Activated CD4-positive, alpha-beta T cell treated with anti-CD3 and anti-CD28 coated beads for 4 hours (primary cell): ENCODE data around the gene TUSC7.

ENCODE experiments used
- DNase-seq, 2 donors: peaks; one replicate each; pipeline ENCODE4 v3.0.0-alpha.2; 2020

Gene TUSC7

DNA sequence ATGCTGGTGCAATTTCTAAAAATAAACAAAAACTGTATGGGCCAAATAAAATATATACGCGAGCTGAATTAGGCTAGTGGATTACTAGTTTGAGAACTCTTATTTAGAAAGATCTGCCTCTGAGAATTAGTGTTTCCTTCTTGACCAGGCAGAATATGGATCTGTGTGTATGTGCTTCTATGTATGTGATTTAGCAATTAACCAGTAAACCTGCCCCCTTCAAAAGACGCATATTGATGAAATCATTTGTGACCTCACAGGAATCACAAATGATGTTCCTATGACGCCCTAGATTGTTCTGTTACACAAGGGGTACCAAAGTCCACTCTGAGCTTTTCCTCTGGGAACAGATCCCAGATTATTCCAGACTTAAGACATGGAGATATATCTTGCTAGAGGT lies at the start of gene TUSC7:
TSS of gene TUSC7 (plus strand) at position 301 of the 400 bp plus-strand sequence.
- DNase-seq: no peak

DNA sequence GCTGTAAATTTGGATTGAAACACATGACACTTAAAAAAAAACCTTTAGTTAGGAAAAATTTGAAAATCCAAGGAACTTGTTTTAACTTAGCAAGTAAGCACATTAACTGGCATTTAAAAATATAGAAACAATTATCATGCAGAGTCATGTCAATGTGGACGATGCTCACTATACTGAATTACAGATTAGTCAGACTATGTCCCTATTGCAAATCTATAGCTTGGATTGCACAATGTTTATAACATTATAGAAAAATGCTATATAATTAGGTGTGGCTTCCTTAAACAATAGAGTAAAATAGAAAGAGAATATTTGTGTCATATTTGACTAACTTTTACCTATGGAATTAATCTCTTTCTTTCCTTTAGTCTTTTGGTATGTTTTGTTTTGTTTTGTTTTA lies 48.4 kb upstream of the TUSC7 start:
- no peak for DNase-seq

DNA sequence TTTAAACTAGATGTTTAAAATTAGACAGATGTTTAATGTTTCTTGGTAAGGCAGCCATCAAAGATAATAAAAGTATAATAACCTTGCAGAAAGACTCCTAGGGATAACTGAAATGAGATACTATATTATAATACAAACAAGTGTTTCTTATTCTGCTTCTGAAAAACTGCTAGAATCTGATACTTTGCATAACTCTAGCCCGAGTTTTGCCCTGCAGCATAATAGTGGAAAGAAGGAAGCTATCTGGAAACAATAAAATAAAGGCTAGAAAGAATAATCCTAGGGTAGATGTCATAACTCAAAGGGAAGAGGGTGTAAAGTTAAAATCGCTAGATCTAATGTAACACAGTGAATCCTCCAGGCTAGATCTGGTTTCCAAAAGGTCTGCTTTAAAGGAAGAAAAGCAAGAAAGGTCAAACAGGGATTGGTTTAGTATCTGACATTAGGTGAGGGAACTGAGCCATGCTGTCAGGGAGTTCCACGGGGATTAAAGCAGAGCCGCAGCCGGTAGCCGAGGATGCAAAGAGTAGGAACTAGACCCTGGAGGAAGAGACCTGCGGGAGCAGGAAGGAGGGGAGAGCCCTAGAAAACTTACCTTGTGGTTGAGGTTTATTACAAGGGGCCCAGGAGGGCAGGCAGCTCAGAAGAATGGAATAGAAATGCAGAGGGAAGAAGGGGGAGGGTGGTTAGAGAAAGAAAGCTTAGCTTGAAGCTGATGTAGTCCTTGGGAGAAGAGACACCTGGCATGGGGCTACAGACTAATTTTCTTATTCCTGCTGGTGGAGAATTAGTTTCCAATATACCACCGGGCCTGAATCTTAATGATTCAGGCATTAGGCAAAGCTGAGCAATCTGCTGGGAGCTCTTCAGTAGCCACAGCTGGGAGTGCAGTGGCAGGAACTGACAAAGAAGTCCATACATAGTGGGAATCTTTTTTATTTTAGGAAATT lies 46.1 kb upstream of the TUSC7 start:
- no peak for DNase-seq

DNA sequence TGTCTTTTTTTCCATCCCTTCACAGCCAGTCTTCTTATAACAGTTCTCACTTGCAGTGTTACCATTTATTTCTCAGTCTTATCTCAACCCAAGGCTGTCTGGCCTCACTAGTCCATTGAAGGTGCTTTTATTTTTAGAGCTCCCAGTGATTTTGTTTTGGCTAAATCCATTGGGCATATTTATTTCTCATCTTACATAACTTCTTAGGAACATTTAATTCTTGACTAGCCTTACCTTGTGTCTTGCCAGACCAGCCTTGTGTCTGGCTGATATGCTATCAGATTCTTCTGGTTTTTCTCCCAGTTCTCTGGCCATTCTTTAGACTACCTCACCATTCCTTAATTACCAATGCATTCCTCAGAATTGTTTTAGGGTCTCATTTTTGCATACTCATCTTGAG lies 42.3 kb upstream of the TUSC7 start:
- DNase-seq: no peak

DNA sequence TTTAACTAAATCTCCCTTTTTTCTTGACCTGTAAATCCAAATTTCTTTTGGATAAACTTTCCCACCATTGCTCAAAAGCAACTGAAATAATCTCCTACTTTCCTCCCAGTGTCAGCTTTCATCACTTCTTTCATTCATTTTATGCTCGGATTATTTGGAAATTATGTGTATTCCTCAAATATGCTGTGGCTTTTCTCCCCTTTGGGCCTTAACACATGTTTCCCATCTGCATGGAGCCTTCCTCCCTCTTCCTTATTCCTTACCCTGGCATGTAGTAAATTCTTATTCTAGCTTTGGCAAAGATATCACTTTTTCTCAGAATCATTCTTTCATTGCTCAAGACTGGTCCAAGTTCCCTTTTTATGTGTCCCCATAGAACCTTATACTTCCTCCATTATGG lies 41.8 kb upstream of the TUSC7 start:
- no peak for DNase-seq

DNA sequence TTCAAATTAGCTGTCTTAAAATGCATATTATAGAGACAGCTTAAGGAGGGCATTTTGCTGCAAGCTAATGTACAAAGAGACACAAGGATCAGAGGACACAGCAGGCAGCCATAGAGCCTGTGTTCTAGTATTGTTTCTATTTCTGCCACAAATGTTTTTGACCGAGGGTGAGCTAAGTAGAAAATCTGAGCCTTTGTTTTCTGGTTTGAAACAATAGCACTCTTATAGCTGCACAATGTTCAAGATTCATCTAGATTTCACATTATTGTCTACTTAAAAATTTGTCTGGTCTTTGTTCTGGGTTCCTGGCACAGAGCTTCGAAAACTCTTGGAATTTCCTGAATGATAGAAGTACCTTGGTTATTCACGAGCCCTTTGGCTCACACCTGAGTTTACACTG lies 40.0 kb upstream of the TUSC7 start:
- DNase-seq: no peak

DNA sequence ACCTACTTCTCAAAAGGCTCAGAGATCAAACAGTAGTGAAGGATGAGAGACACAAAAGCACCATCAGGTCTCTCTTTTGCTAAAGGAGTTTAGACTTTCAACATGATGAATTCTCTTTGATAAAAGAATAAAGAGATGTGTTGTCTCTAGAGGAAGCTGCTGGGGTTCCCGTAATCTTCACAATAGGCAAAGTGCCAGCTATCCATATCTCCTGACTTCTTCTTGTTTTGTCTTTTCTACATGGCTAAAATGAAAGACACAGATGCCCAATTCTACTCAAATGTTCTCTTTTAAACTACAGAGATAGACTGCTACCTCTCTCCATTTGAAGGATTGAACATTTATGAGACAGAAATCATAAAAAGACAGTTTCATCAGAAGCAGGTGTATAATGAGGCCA lies 38.4 kb upstream of the TUSC7 start:
- DNase-seq: no peak

DNA sequence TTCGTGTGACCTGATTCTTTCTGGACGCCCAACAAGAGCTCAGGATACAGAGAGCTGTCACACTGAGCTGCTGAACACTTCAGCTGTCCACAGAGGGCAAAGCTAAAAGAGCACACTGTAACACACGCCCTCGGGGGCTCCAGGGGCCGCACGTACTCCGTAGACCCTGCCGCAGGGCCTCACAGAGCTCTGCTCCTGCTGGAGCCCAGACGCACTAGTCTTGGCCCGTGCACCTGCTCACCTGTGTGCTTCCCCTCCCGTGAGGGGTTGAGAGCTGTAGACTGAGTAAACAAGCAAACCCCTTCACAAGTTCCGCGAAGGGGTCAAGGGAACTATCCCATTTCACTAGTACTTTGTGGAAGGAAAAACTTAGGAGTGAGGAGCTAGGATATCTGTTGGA lies 30.7 kb upstream of the TUSC7 start:
- no peak for DNase-seq

DNA sequence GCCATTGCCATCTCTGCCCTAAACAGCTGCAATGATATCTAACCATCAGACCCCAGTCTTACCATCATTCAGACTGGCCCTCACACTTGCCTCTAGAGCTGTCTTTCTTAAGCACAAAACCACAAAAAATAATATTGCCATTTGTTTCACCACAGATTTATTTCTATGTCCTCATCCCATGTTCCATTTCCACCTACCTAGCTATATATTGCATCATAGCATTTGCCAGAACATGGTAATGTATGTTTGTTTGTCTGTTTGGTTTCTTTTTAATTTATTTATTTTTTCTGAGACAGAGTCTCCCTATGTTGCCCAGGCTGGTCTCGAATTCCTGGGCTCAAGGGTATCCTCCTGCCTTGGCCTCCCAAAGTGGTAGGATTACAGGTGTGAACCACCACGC lies 18.5 kb upstream of the TUSC7 start:
- DNase-seq: no peak

DNA sequence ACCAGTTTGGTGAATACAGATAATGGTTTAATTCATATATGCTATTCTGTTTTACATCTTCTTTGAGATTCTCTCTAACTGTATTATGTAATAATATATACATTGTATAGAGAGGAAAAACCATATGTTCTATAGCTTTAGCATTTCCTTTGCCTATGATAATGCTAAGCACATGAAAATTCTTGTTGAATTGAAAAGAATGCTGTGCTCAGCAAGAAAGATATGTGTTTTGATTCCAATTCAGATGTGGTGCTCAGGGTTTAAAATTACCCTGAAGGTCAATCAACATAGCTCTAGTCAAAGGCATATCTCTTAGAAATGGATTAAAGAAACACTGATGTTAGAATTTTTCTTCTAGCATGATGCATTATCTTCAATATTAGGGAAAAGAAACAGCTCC lies 8.5 kb upstream of the TUSC7 start:
- no peak for DNase-seq

DNA sequence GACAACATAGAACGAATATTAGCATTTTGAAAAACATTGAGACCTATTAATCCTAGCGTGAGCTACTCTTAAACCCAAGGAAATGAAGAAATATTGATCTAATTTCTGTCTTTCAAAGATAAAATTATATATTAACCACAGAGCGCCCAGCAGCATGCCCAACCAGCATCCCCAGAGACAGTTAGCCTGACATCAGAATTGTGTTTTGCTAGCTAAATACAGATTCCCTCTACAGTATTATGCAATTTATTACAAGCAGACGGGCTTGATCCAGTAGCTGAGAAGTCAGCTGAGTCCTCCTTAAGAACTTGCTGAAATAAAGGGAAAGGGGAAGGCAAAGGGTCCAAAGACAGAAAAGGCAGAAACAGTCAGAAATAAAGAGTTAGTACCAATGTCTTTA lies 7.2 kb upstream of the TUSC7 start:
- DNase-seq: no peak

DNA sequence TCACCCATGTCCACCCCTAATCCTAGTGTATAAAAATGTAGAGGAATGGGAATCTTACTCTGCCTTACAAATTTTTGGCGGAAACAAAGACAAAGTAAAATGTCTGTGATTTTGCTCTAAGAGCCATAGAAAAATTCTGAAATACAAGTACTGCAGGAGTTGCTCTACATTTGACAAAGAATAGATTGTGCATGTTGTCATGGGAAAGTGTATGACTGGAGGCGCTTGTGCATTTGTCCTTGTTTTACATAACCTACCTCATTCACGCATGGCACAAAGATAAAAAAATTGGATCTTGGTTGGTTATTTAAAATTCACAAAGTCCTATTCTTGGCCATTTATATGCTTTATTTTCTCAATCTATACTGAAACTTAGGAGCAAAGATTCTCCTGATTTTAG lies 2.0 kb upstream of the TUSC7 start:
- DNase-seq: no peak

DNA sequence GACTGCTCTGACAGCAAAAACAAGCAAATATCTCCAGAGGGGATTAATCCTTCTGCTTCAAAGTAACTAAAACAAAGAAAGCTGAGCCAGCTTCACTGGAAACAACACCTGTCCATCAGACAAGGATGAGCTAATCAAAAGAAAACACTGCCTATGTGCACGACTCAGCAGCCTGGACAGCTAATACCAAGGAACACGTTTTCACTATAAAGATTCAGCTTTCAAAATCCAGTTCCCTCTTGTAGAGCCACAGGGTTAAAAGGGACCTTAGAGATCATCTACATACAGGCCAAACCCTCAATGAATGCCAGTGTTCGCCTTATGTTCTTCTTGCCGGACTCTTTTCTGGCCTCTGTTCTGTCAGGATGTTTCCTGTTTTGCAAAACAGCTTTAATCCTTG lies 6.9 kb downstream of the TUSC7 start:
- DNase-seq: no peak

DNA sequence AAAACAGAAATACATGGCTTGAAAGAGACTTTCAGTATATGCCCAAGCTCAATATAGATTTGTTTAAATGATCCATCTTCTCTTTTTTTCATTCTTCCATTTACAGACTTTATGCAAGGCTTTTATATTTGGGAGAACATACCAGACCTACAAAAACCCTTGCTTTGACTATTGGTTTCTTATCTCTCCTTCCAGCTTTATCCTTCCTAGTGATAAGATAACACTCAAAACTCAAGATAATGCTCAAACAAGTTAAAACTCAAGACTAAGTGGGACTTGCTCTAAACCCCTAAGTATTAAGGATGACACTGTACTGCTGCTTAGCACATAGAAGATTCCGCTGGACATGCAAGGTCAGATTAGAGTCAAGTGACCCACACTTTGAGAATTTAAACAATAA lies 8.0 kb downstream of the TUSC7 start:
- DNase-seq: no peak

DNA sequence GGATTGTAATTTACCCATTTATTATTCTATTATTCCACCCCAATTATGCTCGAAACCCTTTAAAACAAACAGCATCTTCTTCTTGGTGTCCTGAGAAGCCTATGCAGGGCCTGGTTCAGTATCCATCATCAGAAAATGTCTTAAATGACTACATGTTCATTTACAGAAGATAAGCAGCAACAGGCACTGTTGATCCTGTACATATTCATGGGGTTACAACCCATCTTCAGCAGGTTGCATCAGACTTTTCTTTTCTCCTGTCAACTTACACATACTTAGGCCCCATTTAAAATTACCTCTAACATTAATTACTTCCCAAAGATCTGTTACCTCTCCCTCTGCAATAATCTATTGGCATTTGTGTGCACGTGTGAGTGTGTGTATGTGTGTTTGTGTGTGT lies 18.9 kb downstream of the TUSC7 start:
- no peak for DNase-seq

DNA sequence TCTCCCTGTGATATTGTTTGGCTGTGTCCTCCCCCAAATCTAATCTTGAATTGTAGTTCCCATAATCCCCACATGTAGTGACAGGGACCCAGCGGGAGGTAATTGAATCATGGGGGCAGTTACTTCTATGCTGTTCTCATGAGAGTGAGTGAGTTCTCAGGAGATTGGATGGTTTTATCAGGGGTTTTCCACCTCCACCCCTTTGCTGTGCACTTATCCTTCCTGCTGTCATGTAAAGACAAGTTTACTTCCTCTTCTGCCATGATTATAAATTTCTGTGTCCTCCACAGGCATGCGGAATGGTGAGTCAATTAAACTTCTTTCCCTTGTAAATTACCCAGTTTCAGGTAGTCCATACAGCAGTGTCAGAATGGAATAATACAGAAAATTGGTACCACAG lies 24.7 kb downstream of the TUSC7 start:
- no peak for DNase-seq

DNA sequence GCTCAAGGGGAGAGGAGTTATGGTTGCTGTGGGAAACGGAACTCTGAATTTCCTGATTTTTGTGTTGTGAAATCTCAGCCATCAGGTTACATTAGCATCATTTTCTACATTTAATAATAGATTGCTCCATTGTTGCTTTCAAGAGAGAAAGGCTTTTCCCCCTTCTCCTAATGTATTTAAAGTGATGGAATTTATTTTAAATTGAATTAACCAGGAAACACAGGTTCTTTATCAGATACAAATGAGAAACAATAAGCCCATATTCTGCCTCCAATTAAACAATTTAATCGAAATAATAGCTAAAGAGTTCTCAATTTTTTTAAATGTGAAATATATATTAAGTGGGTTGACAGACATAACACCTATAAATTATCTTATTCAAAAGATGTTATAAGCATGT lies 30.1 kb downstream of the TUSC7 start:
- DNase-seq: no peak

DNA sequence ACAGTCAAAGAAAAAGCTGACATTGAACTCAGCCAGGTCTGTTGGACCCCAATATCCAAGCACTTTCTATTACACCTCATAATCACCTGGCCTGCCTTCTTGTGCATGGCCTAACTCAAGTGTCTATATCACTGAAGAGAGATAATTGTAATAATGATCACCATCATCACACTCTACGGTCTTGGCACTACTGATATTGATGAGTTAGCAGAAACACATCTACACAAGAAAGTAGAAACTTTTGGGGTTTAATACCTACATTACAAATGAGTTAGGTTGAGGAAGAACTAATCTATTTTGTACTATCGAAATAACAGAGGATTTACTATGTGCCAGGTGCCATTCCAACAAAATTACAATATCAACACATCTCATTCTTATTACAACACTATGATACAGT lies 30.7 kb downstream of the TUSC7 start:
- no peak for DNase-seq

DNA sequence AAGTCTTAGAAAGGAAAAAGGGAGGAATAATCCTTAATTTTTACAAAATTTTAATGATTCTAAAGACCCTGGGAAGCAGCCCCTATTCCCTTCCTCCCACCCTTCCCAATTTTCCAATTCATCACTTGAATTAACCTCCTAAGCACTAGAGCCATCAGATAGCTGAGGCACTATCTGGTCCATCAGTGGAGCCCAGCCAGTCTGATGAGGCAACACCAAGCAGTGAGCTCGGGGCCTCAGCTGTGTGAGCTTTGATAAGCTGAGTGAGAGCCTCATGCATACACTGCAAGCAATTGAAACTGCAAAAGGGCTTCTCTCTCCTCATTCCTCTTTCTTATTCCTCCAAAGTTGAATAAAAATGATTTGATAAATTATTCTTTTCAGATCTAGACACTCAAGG lies 31.9 kb downstream of the TUSC7 start:
- no peak for DNase-seq

DNA sequence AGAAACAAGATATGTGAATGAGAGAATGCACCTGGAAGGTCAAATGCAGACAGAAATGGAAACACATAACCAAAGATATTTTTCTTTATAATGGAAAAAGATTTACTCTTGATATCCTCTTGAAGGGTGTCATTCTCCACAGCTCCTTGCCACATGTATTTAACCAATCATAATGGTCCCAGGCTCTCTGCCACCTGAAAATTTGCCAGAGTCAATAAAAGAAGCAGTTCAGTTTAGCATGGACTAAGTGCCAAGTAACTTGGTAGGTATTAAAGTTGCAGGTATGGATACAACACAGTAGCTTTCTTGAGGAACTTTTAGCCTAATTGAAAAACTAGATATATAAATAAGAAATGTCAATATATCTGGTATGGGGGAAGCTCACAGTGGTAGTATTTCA lies 33.5 kb downstream of the TUSC7 start:
- DNase-seq: no peak

DNA sequence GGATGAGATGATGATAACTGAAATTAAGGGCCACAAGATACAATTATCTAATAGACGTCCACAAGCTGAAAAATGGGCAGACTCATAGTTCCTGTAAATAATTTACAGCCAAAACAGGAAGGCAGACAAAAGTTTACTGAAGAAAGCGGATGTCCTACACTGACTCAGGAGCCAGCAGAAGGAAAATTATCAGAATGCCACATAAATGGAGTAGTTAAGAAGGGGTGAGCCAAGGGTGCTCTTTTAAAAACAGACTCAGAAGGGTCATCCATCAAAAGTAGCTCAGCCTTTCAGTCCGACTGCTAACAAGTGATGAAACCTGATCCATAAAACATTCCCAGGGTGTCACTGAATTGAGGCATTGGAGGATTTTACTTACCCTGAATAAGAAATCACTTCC lies 39.8 kb downstream of the TUSC7 start:
- DNase-seq: no peak

DNA sequence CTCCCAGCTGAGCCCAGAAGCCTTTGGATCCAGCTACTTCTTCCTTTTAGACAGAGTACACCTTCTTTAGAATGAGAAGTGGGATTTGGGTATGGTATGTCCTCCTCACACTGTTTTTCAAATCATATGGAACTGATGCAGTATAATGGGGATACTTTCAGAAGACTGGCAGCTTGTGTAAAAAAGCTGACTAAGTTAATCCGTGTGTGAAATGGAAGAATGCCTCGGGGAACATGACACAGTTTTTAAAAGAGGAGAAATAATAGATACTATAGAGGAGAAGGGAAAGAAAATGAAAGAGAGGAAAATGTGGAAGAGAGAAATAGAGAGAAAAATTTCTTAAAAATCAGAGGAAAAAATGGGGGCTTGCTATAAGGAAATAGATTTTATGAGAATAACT lies 47.7 kb downstream of the TUSC7 start:
- DNase-seq: no peak

DNA sequence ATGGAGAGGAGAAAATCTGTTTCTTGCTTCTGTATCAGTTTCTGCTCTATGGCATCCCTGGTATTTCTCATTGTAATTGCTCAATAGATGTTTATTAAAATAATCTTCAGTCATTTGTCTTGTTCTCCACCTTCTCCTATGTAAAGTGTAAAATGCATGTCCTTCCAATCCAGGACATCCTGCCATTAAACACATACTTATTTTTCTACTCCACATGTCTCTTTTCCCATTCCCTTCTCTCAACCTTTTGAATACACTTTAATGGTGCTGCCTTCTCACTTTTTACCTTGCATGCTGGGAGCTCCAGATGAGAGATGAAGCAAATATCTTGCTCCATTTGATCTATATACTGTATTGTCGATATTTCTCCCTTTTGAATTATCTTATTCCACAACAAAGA lies 49.7 kb downstream of the TUSC7 start:
- no peak for DNase-seq
